Measurements from ENCODE around the gene TMEM250.
"Not testable (repeated sequence)": the region's sequence is repeated elsewhere in the genome, so short reads cannot be mapped to it uniquely, and the experiment has no call there.

TMEM250 gene

DNA sequence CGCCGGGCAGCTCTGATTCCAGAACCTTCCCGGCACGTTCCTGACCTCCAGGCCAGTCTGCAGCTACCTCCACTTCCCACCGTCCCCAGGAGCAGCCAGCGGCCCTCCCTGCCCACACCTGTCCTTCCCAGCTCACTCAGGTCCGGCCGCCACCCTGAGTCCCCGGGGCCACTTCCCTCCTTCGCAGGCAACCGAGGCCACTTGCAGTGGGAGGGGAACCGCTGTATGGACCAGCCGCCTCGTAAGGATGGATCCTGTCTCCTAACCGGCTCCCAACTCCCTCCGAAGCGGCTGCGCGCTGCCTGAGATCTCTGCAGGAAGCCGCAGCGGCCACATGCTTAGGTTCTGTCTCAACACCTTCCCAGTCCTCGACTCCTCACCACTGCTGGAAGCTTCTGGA is 7.5 kb downstream of the TMEM250 start:
- no peak for DNase-seq (ENCODE audit: low spot score)

DNA sequence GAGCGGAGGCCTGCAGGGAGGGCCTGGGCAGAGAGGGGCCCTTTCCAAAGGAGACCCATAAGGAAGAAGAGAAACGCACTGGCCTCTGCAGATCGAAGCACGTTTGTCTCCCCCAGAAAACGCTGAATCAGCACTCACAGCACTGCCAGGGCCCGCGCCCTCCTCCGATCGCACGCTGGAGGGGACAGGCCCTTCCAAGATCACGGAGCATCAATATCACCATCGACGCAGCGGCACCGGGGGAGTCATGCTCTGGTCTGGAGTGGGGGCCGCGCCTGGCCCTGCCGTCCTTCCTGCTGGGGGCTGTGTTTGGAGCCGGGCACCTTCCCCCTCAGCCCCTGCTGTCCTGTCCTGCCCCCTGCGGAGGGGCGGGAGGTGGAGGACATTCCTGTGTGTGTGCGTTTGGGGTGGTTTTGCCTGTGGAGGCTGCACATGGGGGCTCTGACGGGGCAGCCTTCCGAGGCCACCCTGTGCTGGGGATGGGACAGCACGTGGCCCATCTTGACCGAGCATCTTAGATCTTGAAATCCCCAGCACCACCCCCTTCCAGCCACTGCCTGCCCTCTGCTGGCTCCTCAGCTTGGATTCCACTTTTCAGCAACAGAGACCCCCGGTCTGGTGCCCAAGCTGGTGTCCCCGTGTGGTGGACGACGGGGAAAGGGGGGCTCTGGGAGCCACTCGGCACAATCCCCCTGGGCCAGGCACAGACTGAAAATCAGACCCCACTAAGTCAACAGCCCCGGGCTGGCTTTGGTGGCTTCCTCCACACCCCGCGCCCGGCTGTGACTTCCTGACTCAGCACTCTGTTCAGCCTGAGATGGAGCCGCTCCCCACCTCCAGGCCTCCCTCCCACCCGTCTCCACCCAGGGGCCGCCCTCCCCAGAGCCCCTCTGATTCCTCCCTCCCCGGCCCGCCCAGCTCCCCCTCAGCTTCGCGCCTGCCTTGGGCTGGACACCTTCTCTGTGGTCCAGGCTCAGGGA is 8.3 kb downstream of the TMEM250 start:
- DNase-seq (ENCODE audit: low spot score), result no peak

DNA sequence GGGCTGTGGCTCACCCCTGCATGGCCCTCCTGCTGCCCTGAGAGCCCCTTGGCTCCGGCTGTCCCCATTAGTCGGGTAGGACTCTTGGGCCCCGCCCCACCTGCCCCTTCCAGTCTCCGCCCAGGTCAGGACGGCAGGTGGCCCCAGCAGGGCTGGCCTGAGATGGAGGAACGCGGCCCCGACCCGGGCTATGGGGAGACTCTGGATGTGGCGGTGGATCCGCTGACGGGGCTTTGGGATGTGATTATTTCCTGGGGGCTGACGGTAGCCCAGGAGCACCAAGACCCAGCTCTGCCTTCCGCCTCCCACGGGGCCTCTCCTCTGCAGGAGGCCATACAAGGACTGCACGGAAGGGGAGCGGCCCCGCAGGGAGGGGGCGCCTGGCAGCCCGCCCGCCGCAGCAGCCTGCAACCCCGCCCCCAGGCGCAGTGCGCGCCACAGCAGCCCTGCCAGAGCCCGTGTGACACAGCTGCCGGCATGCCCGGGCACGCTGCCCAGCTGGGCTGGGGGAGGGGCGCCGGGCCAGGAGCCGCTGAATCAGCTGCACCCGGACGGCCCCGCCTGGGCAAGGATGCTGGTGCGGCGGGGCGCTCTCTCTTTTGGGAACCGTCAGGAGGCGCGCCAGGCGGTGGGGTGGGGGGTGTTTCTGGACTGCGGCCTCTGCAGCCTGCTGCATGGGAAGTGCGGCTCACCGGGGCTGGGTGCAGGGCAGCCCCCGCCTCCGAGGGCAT is 9.2 kb downstream of the TMEM250 start:
- DNase-seq (ENCODE audit: low spot score), result peak; percentile 84

DNA sequence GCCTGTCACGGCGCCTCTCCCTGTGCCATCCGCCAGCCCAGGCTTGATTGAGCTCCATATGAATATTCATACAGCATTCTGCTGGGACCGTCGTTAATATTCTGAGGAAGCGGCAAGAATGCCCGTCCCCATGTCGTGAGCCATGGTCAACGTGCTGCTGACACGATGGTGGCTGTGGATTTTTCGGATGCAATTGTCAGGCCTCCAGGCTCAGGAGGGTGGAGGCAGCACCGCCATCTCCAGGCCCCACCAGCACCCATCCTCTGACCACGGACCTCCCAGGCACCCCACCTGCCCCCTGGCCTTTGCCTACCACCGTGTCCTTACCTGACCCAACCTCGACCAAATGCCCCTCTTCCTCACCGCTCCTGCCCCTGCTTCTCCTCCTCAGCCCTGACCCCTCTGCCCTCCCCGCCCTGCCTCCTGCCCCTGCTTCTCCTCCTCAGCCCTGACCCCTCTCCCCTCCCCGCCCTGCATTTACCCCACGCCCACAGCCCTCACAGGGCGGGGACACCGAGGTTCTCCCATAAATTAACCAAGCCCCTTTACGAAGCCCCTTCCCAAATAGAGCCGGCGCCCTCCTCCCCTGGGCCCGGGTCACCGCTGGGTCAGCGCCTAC is 9.9 kb downstream of the TMEM250 start:
- DNase-seq (ENCODE audit: low spot score), result no peak

DNA sequence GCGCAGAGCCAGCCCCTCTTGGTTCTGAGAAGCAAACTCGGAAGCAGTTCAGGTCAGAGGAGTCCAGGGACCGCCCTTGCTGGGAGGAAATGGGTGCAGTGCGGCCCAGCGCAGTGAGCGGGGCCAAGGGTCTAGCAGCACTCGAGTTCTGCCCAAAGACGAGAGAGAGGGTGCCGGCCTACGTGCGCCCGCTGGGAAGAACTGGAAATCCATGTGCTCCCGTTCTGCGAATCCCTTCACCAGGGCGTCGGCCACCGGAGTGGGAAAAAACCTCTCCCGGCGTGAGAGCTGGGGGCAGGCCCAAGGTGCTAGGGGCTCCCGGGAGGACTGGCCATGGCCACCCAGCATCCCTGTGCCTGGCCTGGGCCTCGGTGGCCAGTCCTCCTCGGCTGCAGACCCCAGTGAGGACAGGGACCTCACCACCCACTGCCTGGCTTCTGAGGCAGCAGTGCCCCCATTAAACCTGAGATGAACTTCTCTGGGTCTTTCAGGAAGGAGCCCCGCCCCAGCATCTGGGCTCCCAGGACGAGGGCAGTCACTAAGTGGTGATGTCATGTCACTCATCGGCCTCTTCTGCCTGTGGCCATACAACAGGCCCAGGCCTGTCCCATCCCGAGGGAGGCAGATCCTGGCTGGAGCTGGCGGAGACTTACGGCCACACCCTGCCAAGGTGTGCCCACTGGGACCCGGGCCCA is 10.6 kb downstream of the TMEM250 start:
- no peak for DNase-seq (ENCODE audit: low spot score)

DNA sequence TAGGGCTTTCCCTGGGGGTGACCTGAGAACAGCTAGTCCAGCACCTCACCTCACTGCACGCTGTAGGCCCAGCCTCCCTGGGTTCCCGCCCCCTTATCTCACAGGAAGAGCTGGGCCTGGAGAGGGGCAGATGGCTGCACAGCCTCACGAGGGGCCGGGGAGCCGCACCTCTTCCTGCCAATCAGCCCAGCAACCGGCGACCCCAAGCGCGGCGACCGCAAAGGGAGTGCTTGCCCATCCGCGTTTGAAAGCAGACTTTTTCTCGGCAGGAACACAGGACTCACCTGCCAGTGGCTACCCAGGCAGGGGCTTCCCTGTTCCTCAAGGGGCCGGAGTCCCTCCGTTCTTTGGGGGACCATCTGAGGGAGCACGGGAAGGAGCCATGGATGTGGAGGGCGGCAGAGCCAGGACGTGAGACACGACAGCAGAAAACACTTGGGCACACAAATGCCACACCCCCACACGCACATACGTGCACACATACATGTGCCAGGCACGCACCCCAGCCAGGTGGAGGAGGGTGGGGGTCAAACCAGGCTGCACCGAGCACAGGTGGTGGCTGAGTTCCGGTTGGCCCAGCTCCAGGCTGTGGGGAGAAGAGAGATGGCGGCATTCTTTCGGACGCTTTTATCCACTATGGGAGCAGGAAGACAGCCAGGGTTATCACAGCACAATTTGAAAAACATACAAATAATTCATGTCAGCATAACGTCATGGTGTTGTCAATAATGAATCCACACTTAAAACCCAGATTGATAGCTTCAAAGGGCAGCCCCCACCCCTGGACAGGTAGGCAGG is 11.3 kb downstream of the TMEM250 start:
- no peak for DNase-seq (ENCODE audit: low spot score)

DNA sequence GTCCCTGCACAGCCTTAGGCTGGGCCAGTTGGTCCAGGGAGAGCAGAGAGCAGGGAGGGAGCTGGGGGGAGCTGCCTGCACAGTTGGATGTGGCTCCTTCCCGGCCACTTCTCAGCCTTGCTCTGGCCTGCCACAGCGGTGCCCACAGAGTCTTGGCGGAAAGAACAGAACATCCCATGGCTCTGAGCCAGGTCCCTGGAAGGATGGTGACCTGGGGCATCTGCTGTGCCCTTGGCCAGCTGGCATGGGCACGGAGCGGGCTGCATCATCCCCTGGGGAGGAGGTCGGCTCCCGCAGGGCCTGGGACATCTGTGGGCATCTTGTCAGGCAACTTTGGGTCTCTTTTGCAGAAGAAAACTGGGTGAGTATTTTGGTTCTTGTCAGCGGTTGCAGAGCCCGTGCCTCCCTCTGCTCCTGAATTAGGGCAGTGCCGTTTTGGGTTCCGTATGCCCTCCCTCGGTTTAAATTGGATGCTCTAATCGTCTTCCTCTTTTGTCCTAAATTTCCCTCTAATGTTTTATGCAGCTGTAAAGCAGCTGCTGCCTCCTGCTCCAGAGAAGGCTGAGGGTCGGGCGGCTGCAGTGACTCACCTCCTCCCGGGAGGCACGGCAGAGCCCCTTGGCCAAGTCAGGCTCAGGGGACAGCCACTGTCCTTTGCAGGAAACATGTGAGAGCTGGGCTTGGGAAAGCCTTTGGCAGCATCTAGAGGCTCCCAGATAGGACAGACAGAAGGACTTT is 13.1 kb downstream of the TMEM250 start:
- DNase-seq (ENCODE audit: low spot score), result no peak

DNA sequence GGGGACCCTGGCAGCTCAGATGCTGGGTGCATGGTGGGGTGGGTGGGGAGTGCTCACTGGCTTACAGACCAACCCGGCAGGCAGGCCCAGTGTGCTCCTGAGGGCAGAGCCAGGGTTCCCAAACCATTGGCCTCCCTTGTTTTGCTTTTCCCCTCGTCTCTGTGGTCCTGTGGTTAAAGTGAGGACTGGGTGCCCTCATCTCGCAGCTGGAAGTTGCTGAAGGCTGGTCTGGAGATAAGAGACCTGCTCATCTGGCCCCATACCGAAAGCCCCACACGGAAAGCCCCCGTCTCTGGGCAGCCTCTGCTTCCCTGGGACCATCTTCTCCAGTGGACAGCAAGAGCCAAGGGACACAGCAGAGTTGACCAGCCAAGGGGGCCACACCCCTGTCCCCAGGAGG is 13.8 kb downstream of the TMEM250 start:
- DNase-seq (ENCODE audit: low spot score), result no peak

DNA sequence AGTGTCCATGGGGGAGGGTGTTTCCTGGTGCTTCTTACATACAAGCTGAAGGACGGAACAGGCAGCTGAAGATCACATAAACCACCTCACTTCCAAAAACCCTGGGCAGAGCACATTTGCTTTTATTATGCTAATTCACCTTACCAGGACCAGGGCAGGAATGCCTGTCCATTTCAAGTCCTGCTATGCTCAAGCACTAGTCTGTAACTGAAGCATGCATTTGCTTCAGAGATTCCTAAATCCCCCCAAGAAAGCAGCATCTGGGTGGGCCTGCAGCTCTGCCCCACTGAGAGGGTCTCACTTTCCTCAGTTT is 14.2 kb downstream of the TMEM250 start:
- no peak for DNase-seq (ENCODE audit: low spot score)

DNA sequence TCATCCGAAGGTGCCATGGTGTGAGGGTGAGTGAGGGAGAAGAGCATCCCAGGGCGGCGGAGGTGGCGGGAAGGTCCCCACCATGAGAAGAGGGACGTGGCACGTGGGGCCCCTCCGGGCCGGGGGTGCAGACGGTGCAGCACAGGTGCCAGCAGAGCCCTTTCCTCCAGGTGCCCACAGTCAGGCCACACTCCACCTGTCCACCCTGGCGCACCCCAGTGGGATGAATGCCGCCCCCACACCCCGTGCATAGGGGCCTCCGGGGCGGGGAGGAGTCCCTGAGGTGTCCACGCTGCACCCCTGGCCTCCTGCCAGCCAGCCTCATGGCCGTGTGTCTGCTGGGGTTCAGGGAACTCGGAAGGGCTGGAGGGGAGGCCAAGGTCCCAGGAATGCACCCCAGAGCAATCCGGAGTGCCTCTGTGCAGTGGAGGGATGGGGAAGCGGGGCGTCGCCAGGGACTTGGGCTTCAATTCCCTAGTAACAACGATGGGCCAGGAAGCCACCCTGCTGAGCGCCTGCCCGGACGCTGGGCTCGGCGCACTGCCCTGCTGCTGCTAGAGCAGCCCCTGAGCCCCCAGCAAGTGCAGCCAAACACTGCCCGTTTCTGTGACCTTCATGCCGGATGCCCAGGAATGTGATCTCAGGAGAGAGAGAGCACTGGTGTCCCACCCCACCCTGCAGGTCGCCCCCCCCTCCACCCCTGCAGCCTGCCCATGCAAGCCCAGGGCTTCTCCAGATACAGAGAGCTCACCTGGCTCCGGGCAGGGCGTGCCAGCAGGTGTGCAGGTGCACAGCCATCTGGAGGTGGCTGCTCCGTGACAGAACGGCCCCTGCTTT is 14.8 kb downstream of the TMEM250 start:
- DNase-seq (ENCODE audit: low spot score), result no peak

DNA sequence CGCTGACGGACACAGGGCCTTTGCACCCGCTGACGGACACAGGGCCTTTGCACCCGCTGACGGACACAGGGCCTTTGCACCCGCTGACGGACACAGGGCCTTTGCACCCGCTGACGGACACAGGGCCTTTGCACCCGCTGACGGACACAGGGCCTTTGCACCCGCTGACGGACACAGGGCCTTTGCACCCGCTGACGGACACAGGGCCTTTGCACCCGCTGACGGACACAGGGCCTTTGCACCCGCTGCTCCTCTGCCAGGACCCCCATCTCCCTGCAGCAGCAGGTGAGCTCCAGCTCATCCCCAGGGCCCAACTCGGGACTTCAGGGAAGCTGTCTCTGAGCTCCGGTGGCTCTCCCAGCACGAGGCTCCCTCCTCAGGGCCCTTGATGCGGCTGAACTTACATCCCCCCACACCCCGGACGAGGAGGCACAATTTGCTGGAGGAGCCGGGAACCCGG is 17.0 kb downstream of the TMEM250 start:
- DNase-seq (ENCODE audit: low spot score), result not testable (repeated sequence)

DNA sequence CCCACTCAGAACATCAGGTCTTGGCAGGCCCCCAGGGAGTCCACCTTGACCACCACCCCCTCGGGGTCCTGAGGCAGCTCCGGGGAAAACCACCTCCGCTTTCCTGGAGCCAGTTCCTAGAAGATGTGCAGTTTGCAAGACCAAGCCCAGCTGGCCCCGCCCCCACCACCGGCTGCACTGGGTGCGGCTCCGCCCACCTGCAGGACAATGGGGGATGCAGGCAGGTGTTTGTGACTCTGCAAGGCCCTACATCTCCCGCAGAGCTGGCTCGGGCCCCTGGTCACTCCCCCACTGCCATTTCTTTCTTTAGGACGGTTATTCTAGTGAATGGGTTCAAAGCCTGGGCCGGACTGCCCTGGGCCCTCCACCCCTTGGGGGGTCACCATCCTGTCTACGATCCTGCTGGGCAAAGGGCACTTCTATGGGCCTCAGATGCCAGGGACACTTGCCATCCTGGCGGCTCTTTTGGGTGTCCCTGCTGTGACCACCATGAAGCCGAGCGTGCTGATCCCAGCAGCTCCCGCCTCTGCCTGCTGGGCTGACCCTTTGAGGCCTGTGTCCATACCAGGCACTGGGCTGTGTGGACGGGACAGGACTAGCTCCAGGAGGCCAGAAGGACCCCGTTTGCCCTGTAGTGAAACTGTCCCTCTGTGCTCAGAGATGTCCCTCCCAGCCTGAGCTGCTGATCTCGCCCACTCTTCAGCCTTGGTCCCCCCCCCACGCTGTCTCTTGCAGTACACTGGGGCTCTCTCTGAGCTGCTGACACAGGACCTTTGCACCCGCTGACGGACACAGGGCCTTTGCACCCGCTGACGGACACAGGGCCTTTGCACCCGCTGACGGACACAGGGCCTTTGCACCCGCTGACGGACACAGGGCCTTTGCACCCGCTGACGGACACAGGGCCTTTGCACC is 17.7 kb downstream of the TMEM250 start:
- DNase-seq (ENCODE audit: low spot score), result no peak

DNA sequence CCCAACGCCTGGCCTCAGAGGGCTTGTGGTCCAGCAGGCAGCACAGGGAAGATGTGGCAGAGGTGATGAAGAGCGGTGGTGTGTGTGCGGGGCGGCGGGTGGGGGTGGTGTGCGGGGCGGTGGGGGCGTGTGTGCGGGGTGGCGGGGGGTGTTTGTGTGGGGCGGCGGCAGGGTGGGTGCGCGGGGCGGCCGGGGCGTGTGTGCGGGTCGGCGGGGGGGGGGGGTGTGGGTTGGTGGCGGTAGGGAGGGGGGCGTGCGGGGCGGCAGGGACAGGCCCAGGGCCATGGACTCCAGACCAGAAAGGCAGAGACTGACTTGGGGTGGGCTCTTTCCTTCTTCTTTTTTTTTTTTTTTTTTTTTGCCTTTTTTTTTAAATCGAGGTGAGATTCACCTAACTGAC is 19.1 kb downstream of the TMEM250 start:
- DNase-seq (ENCODE audit: low spot score), result no peak

DNA sequence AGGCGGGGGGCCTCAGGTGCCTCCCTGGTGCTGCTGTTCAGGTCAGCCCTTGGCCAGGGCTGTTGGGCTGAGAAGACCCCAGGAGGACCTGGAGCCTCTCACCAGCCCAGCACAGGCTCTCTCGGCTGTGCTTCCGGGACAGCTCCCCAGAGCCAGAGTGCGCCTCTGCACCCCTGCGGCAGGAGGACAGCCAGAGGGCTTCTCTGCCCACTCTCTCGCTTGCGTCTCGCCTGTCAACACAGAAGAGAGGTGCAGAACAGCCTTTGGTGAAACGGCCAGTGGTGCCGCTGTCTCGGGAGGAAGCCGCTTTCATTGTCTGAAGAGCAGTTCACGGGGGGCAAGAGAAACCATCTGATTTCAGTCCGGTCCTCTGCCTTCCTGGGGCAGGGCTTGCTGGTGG is 19.8 kb downstream of the TMEM250 start:
- no peak for DNase-seq (ENCODE audit: low spot score)

DNA sequence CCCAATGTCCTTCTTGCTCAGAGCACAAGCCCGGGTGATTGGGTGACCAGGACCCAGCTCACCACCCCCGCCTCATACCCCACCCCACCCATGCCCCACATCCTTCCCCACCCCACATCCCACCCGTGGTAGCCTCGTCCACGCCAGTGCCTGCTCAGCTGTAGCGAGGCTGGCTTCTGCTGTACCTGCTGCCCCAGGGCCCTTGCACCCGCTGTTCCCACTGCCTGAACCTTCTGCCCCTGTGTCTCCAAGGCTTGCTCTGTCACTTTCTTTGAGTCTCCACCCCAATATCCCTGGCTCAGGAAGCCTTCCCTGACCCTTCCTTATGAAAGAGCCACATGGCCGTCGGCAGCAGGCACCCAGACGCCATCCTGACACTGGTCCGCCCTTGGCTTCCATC is 20.5 kb downstream of the TMEM250 start:
- DNase-seq (ENCODE audit: low spot score), result no peak

DNA sequence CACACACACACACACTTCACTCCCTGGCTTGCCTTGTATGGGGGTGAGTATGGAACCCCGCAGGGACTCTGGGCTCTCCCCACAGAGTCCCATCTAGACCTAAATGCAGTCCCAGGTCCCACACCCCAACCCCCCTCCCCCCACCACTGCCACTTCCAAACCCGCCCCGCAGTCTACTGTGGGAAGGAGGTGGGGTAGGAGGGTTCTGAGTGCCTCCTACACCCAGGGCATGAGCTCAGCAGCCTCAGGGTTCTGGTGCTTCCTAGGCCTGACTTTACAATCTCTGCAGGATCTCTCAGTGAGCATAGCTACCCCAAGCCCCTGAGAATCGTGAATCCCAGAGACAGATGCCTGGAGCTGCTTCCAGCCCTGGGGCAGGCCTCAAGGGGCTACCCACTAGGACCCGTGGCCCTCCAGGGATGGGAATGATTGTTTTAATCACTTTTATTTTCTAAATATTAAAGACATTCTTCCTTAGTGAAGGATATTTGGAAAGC is 22.1 kb downstream of the TMEM250 start:
- DNase-seq (ENCODE audit: low spot score), result no peak

DNA sequence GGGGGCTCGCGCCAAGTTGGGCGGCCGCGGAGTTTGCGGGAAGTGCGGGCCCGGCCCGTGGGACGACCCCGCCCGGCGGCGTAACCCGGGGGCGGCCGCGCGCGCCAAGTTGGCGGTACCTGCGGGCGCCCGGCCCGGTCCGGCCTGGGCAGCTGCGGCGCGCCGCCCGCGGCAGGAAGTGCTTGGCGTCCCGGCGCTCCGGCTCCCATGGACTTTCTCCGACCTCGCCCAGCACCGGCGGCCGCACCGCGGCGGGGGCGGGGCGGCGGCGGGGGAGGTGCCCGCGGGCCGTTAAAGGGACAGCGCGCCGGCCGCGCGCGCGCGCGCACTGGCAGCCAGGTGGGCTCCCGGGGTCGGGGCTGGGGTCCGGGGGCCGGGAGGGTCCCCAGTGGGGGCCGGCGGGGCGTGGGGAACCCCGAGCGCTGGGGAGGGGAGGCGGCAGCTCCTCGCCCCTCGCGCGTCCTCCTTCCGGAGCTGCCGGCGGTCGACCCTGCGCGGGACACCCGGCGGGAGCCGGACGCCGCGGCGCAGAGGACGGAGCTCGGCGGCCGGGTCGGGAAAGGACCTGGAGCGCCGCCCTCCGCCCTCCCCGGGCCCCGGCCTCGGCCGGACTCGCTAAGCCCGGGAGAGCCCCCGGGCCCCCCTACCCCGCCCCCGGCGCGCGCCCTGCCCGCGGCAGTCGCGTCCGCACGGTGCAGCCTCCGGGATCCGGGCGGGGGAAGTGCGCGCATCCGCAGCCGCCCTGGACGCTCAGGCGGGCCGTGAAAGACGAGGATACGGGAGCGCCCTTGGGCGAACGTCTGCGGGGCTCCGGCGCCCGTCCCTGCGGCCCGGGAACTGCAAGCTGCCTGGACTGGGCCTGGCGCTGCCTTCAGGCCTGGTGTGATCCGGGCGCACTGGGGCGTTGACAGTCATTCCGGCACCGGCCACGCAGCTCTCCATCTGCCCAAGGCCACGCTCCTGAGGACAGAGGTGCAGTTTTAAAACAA is 23.3 kb downstream of the TMEM250 start, which contains the start of gene NACC2:
Gene NACC2, minus strand, starts transcription at position 220 of the 989 bp plus-strand sequence. CDS start 44,768 bp downstream, outside the sequence.
- no peak for DNase-seq (ENCODE audit: low spot score)

Measured in ecto neural progenitor cell (in vitro differentiated cells).